ENCODE results near the gene FBXO3. TPM values are rescaled to one million over a fixed set of nuclear protein-coding genes. Genes with fewer than 3 reads are reported as not detected.

FBXO3 gene
- total and polyA plus RNA-seq, 9 donors, result 22.2 to 34.8 (median 26.2) TPM

Other genes starting within 250 kb of the FBXO3 start
- not detected for gene C11orf91, start 73.7 kb downstream of the FBXO3 start, total RNA-seq
- not detected for gene C11orf91, start 73.7 kb downstream of the FBXO3 start, polyA plus RNA-seq (ENCODE audit: insufficient read depth in 1 of 8, insufficient read length in 8 of 8, low replicate concordance in 1 of 8)
- gene CD59, start 38.1 kb downstream of the FBXO3 start, total RNA-seq, result 139 TPM
- 100 to 1,000 TPM in 5 of 8 donors, 10 to 100 TPM in 3; 86.6 to 149 (median 104) TPM for gene CD59, start 38.1 kb downstream of the FBXO3 start, polyA plus RNA-seq (ENCODE audit: insufficient read depth in 1 of 8, insufficient read length in 8 of 8, low replicate concordance in 1 of 8)
- gene LMO2, start 117.6 kb upstream of the FBXO3 start, total RNA-seq, result 15.1 TPM
- gene LMO2, start 117.6 kb upstream of the FBXO3 start, polyA plus RNA-seq (ENCODE audit: insufficient read depth in 1 of 8, insufficient read length in 8 of 8, low replicate concordance in 1 of 8), result 10 to 100 TPM; 13.7 to 20.6 (median 16.6) TPM

Data from muscle of leg (tissue), 9 donors.